H9 (cell line): Measurements from ENCODE around the gene ZNF236. TPM values are rescaled to one million over a fixed set of nuclear protein-coding genes. Genes with fewer than 3 reads are reported as not detected.

ENCODE experiments used
- DNase-seq: peaks from one replicate; pipeline ENCODE4 v3.0.0-alpha.2; 2017
- H2AFZ ChIP-seq: one replicate; pipeline ENCODE4 v1.6.1; 2013; ENCODE audit warnings: mild to moderate bottlenecking, low read length, control low read depth, moderate library complexity
- H2AK5ac ChIP-seq: 2 replicates; pipeline ENCODE4 v1.6.1; 2013; ENCODE audit warnings: low read length, control low read depth, mixed read lengths; ENCODE audit not compliant: insufficient read length
- H2BK120ac ChIP-seq: one replicate; pipeline ENCODE4 v1.6.1; 2013; ENCODE audit warnings: low read depth, mild to moderate bottlenecking, low read length, control low read depth, inconsistent platforms; ENCODE audit not compliant: poor library complexity, severe bottlenecking
- H2BK12ac ChIP-seq: 2 replicates; pipeline ENCODE4 v1.6.1; 2013; ENCODE audit warnings: low read length, control low read depth, mixed read lengths, low read depth; ENCODE audit not compliant: insufficient read length
- H2BK15ac ChIP-seq: 2 replicates; pipeline ENCODE4 v1.6.1; 2013; ENCODE audit warnings: low read depth, low read length, control low read depth
- H2BK20ac ChIP-seq: one replicate; pipeline ENCODE4 v1.6.1; 2013; ENCODE audit warnings: low read depth, mild to moderate bottlenecking, low read length, control low read depth, inconsistent platforms; ENCODE audit not compliant: poor library complexity, severe bottlenecking
- H2BK5ac ChIP-seq: 2 replicates; pipeline ENCODE4 v1.6.1; 2013; ENCODE audit warnings: low read length, control low read depth, mixed read lengths; ENCODE audit not compliant: insufficient read length
- H3K14ac ChIP-seq: 2 replicates; pipeline ENCODE4 v1.6.1; 2013; ENCODE audit warnings: low read length, control low read depth; ENCODE audit not compliant: insufficient read depth
- H3K18ac ChIP-seq: 2 replicates; pipeline ENCODE4 v1.6.1; 2013; ENCODE audit warnings: low read depth, mild to moderate bottlenecking, mixed read lengths, low read length, control low read depth; ENCODE audit not compliant: insufficient read length
- H3K23ac ChIP-seq: 2 replicates; pipeline ENCODE4 v1.6.1; 2013; ENCODE audit warnings: low read length, control low read depth, mixed read lengths, low read depth; ENCODE audit not compliant: insufficient read length
- H3K23me2 ChIP-seq: 2 replicates; pipeline ENCODE4 v1.6.1; 2013; ENCODE audit warnings: low read depth, mild to moderate bottlenecking, mixed read lengths, low read length, control low read depth; ENCODE audit not compliant: insufficient read length, poor library complexity, severe bottlenecking
- H3K27ac ChIP-seq: 2 replicates; pipeline ENCODE4 v1.5.1; 2013; ENCODE audit warnings: low read length, control low read depth, mixed read lengths, low read depth; ENCODE audit not compliant: insufficient read length
- H3K27me3 ChIP-seq: 2 replicates; pipeline ENCODE4 v1.6.1; 2013; ENCODE audit warnings: low read length, control low read depth, inconsistent platforms; ENCODE audit not compliant: insufficient read depth
- H3K4ac ChIP-seq: 2 replicates; pipeline ENCODE4 v1.6.1; 2013; ENCODE audit warnings: low read depth, mild to moderate bottlenecking, control low read depth, inconsistent platforms, low read length, moderate library complexity
- H3K4me1 ChIP-seq: 2 replicates; pipeline ENCODE4 v1.6.1; 2013; ENCODE audit warnings: low read length, control low read depth, inconsistent platforms; ENCODE audit not compliant: insufficient read depth
- H3K4me2 ChIP-seq: 2 replicates; pipeline ENCODE4 v1.6.1; 2013; ENCODE audit warnings: low read length, control low read depth, mixed read lengths; ENCODE audit not compliant: insufficient read length, insufficient read depth
- H3K56ac ChIP-seq: 2 replicates; pipeline ENCODE4 v1.6.1; 2013; ENCODE audit warnings: low read depth, mild to moderate bottlenecking, mixed read lengths, low read length, control low read depth; ENCODE audit not compliant: insufficient read length
- H3K79me1 ChIP-seq: 2 replicates; pipeline ENCODE4 v1.6.1; 2013; ENCODE audit warnings: low read depth, mild to moderate bottlenecking, moderate library complexity, low read length, control low read depth, inconsistent platforms; ENCODE audit not compliant: insufficient read depth, poor library complexity, severe bottlenecking
- H3K79me2 ChIP-seq: 2 replicates; pipeline ENCODE4 v1.6.1; 2013; ENCODE audit warnings: low read length, control low read depth, inconsistent platforms; ENCODE audit not compliant: insufficient read depth
- H3K9ac ChIP-seq: 2 replicates; pipeline ENCODE4 v1.6.1; 2013; ENCODE audit warnings: low read length, control low read depth, mixed read lengths; ENCODE audit not compliant: insufficient read length; ENCODE audit errors: extremely low read depth
- H3K9me3 ChIP-seq: one replicate; pipeline ENCODE4 v1.6.1; 2013; ENCODE audit warnings: low read depth, low read length, inconsistent platforms; ENCODE audit not compliant: control insufficient read depth
- H3T11ph ChIP-seq: one replicate; pipeline ENCODE4 v1.6.1; 2013; ENCODE audit warnings: mild to moderate bottlenecking, low read length, control low read depth, inconsistent platforms
- H4K20me1 ChIP-seq: one replicate; pipeline ENCODE4 v1.6.1; 2013; ENCODE audit not compliant: control insufficient read depth, insufficient read length, insufficient read depth
- H4K5ac ChIP-seq: 2 replicates; pipeline ENCODE4 v1.6.1; 2013; ENCODE audit warnings: low read depth, mild to moderate bottlenecking, mixed read lengths, low read length, control low read depth; ENCODE audit not compliant: insufficient read length
- H4K8ac ChIP-seq: replicated peaks from 2 replicates; pipeline ENCODE4 v1.6.1; 2013; ENCODE audit warnings: low read length, control low read depth, mixed read lengths, low read depth; ENCODE audit not compliant: insufficient read length
- H4K91ac ChIP-seq: 2 replicates; pipeline ENCODE4 v1.6.1; 2013; ENCODE audit warnings: low read depth, mild to moderate bottlenecking, moderate library complexity, mixed read lengths, low read length, control low read depth; ENCODE audit not compliant: insufficient read length
- H3K27ac Mint-ChIP-seq, 3 experiments: 2 replicates in 2 of 3; 3 replicates in 1 of 3; pipeline ENCODE4 v1.8.0; 2020 to 2021; ENCODE audit warnings: mixed read lengths in 3 of 3, mild to moderate bottlenecking in 1 of 3, moderate library complexity in 1 of 3
- H3K27me3 Mint-ChIP-seq: 2 replicates; pipeline ENCODE4 v1.8.0; 2021; ENCODE audit warnings: low read depth, mild to moderate bottlenecking, moderate library complexity, mixed read lengths
- H3K36me3 Mint-ChIP-seq, 3 experiments: 2 replicates in 2 of 3; 3 replicates in 1 of 3; pipeline ENCODE4 v1.8.0; 2020 to 2021; ENCODE audit warnings: low read depth in 3 of 3, mixed read lengths in 3 of 3; ENCODE audit not compliant: insufficient read depth in 1 of 3
- H3K4me1 Mint-ChIP-seq, 2 experiments: 2 replicates each; pipeline ENCODE4 v1.8.0; 2020; ENCODE audit warnings: mixed read lengths in 2 of 2
- H3K4me3 Mint-ChIP-seq, 2 experiments: 2 replicates in 1 of 2; 3 replicates in 1 of 2; pipeline ENCODE4 v1.8.0; 2020 to 2021; ENCODE audit warnings: mild to moderate bottlenecking in 2 of 2, mixed read lengths in 2 of 2, moderate library complexity in 1 of 2
- H3K9me3 Mint-ChIP-seq, 2 experiments: 2 replicates in 1 of 2; 3 replicates in 1 of 2; pipeline ENCODE4 v1.8.0; 2020; ENCODE audit warnings: mild to moderate bottlenecking in 2 of 2, mixed read lengths in 2 of 2, moderate library complexity in 1 of 2
- CTCF ChIP-seq: fragments of 200-600 bp; sonication (generic); conservative IDR thresholded peaks from 3 replicates; pipeline ENCODE4 v1.8.0; 2021; ENCODE audit warnings: antibody characterized with exemption, mild to moderate bottlenecking
- WGBS: extraction: QIAGEN DNeasy Blood & Tissue Kit; methylation state at CpG from one replicate; pipeline ENCODE4 v1.1.7; 2013; ENCODE audit warnings: missing lambda C conversion rate, low lambda C conversion rate, mixed read lengths; ENCODE audit not compliant: insufficient read length; ENCODE audit errors: extremely low coverage; 5-methylcytosine and 5-hydroxymethylcytosine counted together
- total RNA-seq: library from RNA; stranded (reverse); gene quantifications from 2 replicates; pipeline ENCODE4 v1.2.1, GENCODE V29; 2021

Gene ZNF236
- total RNA-seq, 1 experiment from 2014 or later: 16.0 TPM

- Histone ChIP-seq H4K20me1 (no peaks in the 10 kb centered on the region), H2AK5ac (no peak overlapping the region), H3K56ac (no peak overlapping the region), H3K4ac (no peak overlapping the region), H3K27me3 (no peaks in the 10 kb centered on the region), H4K8ac (no peak overlapping the region), H3K79me1 (no peaks in the 10 kb centered on the region), H3K14ac (no peak overlapping the region), H3K27ac (no peak overlapping the region), H3T11ph (no peak overlapping the region), H3K23me2 (no peaks in the 10 kb centered on the region), H4K5ac (no peak overlapping the region), H3K9me3 (no peaks in the 10 kb centered on the region), H2BK5ac (no peak overlapping the region), H2BK20ac (no peak overlapping the region), H3K4me1 (no peaks in the 10 kb centered on the region), H3K4me2 (no peak overlapping the region), H3K18ac (no peak overlapping the region), H4K91ac (no peak overlapping the region), H3K79me2 (no peaks in the 10 kb centered on the region), H3K23ac (no peak overlapping the region), H2BK120ac (no peak overlapping the region), H2BK12ac (no peak overlapping the region), H2AFZ (no peak overlapping the region), H2BK15ac (no peak overlapping the region), H3K9ac (no peak overlapping the region)
- Mint-ChIP-seq H3K4me3 (no peak overlapping the region), H3K27ac (no peak overlapping the region), H3K4me1 (peaks cover 25 to 44% of the 10 kb centered on the region in 2 experiments), H3K36me3 (no peaks in the 10 kb centered on the region; a peak in 1 of 7 replicates), H3K27me3 (peaks cover 5% of the 10 kb centered on the region), H3K9me3 (no peaks in the 10 kb centered on the region)
- no peak for DNase-seq
- WGBS: no CpG with 5 or more reads among the region's 8 CpGs
- TF ChIP-seq CTCF: no peak
Measured at GRCh38 chr18:76994086-76994654, 171.8 kb downstream of the ZNF236 start.
